ENCODE data around the gene SIKE1. TPM values are rescaled to one million over a fixed set of nuclear protein-coding genes. Genes with fewer than 3 reads are reported as not detected.

SIKE1 gene
- total RNA-seq, 1 experiment from 2014 or later = 41.9 TPM

DNA sequence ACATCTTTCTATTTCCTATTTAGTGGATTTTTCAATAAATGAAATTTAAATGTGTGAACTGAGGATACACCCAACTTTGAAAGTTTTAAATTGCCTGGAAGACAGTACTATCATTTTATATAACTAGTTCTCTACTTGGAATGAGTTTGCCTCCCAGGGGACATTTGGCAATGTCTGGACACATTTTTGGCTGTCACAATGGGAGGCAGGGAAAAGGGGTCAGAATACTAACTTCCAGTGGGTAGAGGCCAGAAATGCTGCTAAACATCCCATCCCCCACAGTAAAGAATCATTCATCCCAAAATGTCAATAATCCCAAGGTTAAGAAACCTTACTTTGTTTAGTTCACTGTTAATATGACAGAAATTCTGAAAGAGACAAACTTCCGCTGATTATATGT is 50.7 kb downstream of the SIKE1 start:
- TF ChIP-seq, protein P1, sequence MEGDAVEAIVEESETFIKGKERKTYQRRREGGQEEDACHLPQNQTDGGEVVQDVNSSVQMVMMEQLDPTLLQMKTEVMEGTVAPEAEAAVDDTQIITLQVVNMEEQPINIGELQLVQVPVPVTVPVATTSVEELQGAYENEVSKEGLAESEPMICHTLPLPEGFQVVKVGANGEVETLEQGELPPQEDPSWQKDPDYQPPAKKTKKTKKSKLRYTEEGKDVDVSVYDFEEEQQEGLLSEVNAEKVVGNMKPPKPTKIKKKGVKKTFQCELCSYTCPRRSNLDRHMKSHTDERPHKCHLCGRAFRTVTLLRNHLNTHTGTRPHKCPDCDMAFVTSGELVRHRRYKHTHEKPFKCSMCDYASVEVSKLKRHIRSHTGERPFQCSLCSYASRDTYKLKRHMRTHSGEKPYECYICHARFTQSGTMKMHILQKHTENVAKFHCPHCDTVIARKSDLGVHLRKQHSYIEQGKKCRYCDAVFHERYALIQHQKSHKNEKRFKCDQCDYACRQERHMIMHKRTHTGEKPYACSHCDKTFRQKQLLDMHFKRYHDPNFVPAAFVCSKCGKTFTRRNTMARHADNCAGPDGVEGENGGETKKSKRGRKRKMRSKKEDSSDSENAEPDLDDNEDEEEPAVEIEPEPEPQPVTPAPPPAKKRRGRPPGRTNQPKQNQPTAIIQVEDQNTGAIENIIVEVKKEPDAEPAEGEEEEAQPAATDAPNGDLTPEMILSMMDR (IDR thresholded peaks at IDR 0.05; ENCODE audit: insufficient read depth in 1 of 2, low read depth in 1 of 2, low read length in 1 of 2, severe bottlenecking in 1 of 2, unreplicated experiment in 1 of 2) = no peak
- Mint-ChIP-seq H3K4me3 (ENCODE audit: unreplicated experiment) (no peak overlapping the region), H3K9me3 (ENCODE audit: unreplicated experiment) (no peaks in the 10 kb centered on the region), H3K27me3 (ENCODE audit: insufficient read depth, unreplicated experiment) (no peaks in the 10 kb centered on the region), H3K4me1 (ENCODE audit: low read depth, unreplicated experiment) (no peaks in the 10 kb centered on the region), H3K27ac (ENCODE audit: unreplicated experiment) (no peak overlapping the region), H3K36me3 (ENCODE audit: insufficient read depth, unreplicated experiment) (peaks cover 96% of the 10 kb centered on the region)
- Histone ChIP-seq H3K4me3 (ENCODE audit: low read depth, low read length) (no peak overlapping the region), H3K27me3 (replicated peaks; ENCODE audit: control insufficient read depth, insufficient read depth, low read length) (no peaks in the 10 kb centered on the region), H3K4me1 (no peaks in the 10 kb centered on the region), H3K9me3 (no peaks in the 10 kb centered on the region), H3K36me3 (ENCODE audit: control insufficient read depth, insufficient read depth, low read length) (no peaks in the 10 kb centered on the region; the same call in 1 of the 2 replicates)
- BruUV-seq (replicated peaks) = no TSS peak
- CTCF ChIA-PET = no interaction called here
- DNase-seq = no peak
- intact Hi-C loops (cut with micrococcal nuclease; ENCODE audit: unreplicated experiment) = no loop called here
- POLR2A ChIA-PET = no interaction called here

DNA sequence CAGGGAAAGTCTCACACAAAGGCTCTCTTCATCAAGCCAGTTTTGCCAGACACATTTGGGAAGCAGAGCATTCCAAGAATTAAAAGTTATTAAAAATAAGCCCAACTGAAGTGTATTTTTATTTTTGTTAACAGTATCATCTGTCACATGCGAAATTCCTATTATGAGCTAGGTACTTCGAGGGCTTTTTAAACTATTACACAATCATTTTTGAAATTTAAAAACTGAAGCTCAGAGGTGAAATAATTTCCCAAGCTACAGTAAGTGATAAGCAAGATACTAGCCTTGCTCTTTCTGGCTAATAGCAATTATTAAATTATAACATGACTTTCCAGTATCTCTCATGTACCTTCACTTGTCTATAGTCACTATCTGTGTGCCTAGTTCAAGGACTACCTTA is 51.9 kb downstream of the SIKE1 start:
- Mint-ChIP-seq H3K27ac (ENCODE audit: unreplicated experiment) (no peak overlapping the region), H3K36me3 (ENCODE audit: insufficient read depth, unreplicated experiment) (peaks cover 96% of the 10 kb centered on the region), H3K4me3 (ENCODE audit: unreplicated experiment) (no peak overlapping the region), H3K27me3 (ENCODE audit: insufficient read depth, unreplicated experiment) (no peaks in the 10 kb centered on the region), H3K4me1 (ENCODE audit: low read depth, unreplicated experiment) (no peaks in the 10 kb centered on the region), H3K9me3 (ENCODE audit: unreplicated experiment) (no peaks in the 10 kb centered on the region)
- Histone ChIP-seq H3K27me3 (replicated peaks; ENCODE audit: control insufficient read depth, insufficient read depth, low read length) (no peaks in the 10 kb centered on the region), H3K36me3 (ENCODE audit: control insufficient read depth, insufficient read depth, low read length) (no peaks in the 10 kb centered on the region; the same call in 1 of the 2 replicates), H3K4me3 (ENCODE audit: low read depth, low read length) (no peak overlapping the region), H3K4me1 (no peaks in the 10 kb centered on the region), H3K9me3 (no peaks in the 10 kb centered on the region)
- TF ChIP-seq, protein P1 (IDR thresholded peaks at IDR 0.05; ENCODE audit: insufficient read depth in 1 of 2, low read depth in 1 of 2, low read length in 1 of 2, severe bottlenecking in 1 of 2, unreplicated experiment in 1 of 2) = no peak
- intact Hi-C loops (cut with micrococcal nuclease; ENCODE audit: unreplicated experiment) = no loop called here
- CTCF ChIA-PET = no interaction called here
- BruUV-seq (replicated peaks) = no TSS peak
- no peak for DNase-seq
- POLR2A ChIA-PET = no interaction called here

DNA sequence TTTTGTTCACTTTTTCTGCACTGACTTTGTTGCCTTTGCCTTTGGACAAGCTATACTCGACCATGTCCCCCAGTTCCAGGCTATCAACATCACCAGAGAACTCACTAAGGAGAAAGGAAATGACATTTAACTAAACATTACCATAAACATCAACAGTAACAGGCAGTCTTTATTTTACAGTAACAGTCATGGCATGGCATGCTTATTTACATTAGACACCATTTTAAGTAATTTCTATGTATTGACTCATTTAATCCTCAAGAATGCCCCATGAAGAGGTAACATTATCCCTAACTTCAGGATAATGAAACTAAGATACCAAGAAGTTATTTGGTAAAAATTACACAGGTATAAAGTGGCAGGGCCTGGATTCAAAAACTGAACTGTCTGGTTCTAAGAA is 55.3 kb downstream of the SIKE1 start:
- Histone ChIP-seq H3K27me3 (replicated peaks; ENCODE audit: control insufficient read depth, insufficient read depth, low read length) (no peaks in the 10 kb centered on the region), H3K36me3 (ENCODE audit: control insufficient read depth, insufficient read depth, low read length) (no peaks in the 10 kb centered on the region; the same call in 1 of the 2 replicates), H3K9me3 (no peaks in the 10 kb centered on the region), H3K4me1 (no peaks in the 10 kb centered on the region), H3K4me3 (ENCODE audit: low read depth, low read length) (no peak overlapping the region)
- no peaks in the 10 kb centered on the region for H3K9me3 Mint-ChIP-seq (ENCODE audit: unreplicated experiment)
- H3K27ac Mint-ChIP-seq (ENCODE audit: unreplicated experiment) = no peak overlapping the region
- TF ChIP-seq, protein P1 (IDR thresholded peaks at IDR 0.05; ENCODE audit: insufficient read depth in 1 of 2, low read depth in 1 of 2, low read length in 1 of 2, severe bottlenecking in 1 of 2, unreplicated experiment in 1 of 2) = no peak
- no peaks in the 10 kb centered on the region for H3K27me3 Mint-ChIP-seq (ENCODE audit: insufficient read depth, unreplicated experiment)
- no peaks in the 10 kb centered on the region for H3K4me1 Mint-ChIP-seq (ENCODE audit: low read depth, unreplicated experiment)
- intact Hi-C loops (cut with micrococcal nuclease; ENCODE audit: unreplicated experiment) = no loop called here
- no peak for DNase-seq
- H3K36me3 Mint-ChIP-seq (ENCODE audit: insufficient read depth, unreplicated experiment) = peaks cover 87% of the 10 kb centered on the region
- CTCF ChIA-PET = interaction anchor here (0.6 kb wide), 1 partner anchor 327 kb away, joined by 4 read pairs; no protein-coding TSS in a partner anchor
- POLR2A ChIA-PET = no interaction called here
- no TSS peak for BruUV-seq (replicated peaks)
- H3K4me3 Mint-ChIP-seq (ENCODE audit: unreplicated experiment) = no peak overlapping the region

Measured in Caco-2 (cell line).